Stimulated activated CD8-positive, alpha-beta memory T cell treated with anti-CD3 and anti-CD28 coated beads, Interleukin-4, amount 100 ng/mL, for 24 hours (primary cell): ENCODE data around the gene ANGPTL8.

Experiments
- DNase-seq: peaks from one replicate; pipeline ENCODE4 v3.0.0-alpha.2; 2020; ENCODE audit warnings: low read depth

ANGPTL8 gene

DNA sequence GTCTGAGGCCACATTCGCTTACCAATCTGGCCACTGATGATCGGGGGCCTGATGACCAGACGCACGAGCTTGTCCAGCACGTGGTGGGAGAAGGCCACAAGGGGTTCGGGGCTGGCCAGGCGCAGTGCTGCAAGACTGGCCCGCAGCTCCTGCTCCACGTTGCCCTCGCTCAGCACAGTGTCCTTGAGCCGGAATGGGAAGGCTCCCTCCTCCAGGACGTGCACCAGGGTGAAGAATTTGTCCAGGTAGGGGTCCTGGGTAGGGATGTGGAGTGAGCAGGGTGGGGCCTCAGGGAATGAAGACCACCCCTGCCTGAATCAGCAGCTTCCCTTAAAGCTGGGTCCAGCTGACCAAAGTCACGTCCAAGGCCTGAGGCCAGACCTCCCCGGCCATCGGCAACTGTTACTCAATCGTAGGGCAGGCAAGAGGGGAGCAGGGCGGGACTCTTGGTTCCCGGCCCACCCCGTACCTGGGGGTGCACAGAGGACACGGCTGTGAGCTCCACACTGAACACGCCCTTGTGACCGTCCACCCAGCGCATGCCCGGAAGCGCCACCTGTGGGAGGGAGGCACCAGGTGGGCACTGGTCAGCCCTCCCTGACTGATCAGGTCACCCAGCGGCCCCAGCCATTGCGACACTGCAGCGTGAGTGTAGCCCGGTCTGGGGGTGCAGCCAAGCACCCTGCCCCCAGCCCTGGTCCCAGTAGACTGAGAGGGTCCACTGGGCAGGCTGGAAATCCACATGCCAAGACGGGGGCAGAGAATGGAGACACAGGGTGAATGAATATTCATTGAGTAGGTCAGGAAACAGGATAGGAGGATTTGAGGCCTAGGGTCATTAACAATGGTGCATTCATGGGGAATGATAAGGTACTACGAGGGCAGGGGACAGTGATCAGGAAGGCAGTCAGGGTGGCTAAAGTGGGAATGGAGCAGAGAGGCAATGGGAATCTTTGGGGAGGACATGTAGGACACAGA lies 2.8 kb upstream of the ANGPTL8 start:
- no peak for DNase-seq

DNA sequence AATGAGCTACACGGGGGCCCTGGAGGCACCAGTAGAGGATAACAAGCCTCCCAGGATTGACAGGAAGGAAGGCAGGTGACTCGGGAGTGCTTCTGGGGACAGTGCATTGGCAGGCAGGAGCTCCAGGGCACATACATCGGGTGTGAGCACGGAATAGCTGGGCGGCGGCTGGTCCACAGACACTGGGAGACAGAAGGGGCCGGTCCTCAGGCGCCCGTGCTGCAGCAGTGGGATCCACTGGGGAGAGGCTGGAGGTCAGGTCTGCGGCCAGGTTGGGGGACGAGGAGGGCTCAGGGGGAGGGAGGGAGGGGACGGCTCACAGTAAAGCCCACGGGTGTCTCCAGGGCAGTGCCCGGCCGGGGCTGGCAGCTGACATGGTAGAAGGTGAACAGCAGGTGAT lies 2.1 kb upstream of the ANGPTL8 start:
- no peak for DNase-seq

DNA sequence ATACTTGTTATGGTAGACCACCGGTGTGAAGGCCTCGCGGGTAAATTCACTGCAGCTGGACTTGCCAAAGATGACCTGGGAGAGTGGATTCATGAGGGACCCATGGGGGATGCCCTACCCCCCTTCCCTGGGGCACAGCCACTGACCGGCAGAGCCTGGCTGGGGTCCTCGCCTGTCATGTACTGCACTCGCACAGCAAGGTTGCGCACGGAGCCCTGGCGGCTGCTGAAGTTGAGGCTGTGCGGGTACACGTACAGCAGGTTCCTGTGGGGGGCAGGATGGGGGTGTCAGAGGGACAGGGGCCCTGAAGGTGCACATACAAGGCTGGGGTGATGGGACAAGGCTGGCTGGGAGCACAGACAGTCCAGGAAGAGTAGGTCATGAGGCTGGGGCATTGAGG lies 1.4 kb upstream of the ANGPTL8 start:
- DNase-seq = no peak

DNA sequence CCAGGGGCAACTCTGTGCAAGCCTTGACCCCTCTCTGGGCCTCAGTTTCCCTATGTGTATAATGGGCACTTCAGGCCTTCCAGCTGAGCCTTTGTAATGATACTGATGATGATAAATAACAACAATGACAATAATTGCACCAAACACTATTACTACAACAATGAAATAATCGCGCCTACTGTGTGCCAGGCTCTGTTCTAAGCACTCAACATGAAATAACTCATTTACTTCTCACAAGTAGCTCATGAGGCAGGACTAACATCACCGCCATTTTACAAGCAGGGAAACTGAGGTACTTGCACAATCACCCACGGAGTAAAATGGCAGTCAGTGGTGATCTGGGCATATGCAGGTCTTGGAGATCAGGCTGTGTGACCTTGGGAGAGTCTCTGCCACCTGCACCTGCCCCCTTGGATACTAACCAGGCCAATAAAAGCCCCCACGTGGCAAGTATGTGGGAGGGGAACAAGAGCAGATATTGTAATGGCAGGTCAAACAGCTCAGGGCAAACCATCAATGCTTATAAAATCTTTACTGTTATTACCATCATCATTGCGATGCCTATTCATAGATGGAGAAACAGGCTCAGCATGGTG lies 540 bp upstream of the ANGPTL8 start:
- DNase-seq = no peak

DNA sequence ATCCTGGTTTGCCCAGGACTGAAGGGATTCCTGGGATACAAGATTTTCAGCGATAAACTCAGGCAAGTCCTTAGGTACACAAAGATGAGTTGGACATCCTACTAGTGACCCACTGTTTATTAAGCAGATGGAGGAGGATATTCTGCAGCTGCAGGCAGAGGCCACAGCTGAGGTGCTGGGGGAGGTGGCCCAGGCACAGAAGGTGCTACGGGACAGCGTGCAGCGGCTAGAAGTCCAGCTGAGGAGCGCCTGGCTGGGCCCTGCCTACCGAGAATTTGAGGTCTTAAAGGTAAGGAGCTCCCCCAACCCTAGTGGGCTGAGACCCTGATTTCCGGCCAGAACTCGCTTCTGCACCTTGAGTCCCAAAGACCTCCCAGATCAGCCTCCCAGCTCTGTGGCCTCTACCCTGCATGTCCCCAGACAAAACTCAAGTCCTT lies 607 bp downstream of the ANGPTL8 start:
- DNase-seq = no peak

DNA sequence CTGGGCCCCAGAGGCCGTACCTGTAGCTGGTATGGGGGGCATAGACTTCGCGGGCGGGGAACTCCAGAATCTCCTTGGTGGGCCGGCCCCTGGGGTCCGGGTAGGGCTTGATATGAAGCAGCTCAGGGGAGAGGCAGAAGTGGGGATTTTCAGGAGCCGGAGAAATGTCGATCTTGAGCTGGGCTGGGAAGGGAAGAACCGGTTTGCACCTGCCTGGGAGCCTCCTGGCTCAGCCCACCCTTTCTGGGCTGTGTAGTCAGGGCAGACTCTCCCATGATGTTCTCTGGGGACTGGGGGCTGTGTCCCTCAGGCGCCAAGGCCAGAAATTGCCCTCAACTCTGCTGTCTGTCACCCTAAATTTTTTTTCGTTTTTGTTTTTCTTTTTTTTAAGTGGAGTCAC lies 2.6 kb downstream of the ANGPTL8 start:
- DNase-seq = no peak

DNA sequence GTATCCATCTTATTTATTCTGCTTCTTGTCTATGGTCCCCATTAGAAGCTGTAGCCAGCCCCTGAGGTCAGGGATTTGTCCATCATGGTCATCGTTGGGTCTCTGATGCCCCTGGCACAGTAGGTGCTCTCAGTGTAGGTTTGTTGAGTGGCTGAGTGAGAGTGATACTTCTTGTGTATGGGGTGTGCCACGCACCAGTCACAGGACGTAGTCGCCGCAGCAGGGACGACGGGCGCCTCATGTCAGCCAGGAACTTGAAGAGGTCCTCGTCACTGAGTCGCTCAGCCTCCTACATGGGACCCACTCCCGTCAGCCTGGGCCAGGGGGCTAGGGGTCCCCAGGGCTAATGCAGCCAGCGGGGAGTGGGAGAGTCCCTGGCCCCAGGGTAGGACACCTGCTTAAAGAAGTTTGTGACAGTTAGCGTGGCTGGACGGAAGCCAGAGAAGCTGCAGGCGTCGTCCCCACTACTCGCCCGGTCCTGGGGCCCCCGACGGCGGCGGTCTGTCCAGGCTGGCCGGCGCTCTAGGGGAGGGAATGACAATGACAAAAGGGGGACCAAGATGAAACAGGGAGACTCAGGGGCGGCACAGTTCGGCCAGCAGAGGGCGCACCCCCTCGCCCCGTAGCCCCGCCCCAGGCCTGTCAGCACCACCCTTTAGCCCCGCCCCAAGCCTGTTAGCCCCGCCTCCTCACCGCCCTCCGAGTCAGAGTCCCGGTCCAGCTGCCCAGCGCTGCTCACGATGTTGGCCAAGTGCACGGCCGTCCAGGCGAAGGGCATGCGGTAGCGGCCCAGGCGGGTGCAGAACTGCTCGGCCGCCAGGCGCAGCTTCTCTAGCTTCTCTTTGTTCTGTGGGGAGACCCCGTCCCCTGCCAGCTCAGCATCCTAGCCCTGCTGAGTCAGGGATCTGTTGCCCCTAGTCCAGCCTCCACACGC lies 3.7 kb downstream of the ANGPTL8 start:
- peak; percentile 84 for DNase-seq

DNA sequence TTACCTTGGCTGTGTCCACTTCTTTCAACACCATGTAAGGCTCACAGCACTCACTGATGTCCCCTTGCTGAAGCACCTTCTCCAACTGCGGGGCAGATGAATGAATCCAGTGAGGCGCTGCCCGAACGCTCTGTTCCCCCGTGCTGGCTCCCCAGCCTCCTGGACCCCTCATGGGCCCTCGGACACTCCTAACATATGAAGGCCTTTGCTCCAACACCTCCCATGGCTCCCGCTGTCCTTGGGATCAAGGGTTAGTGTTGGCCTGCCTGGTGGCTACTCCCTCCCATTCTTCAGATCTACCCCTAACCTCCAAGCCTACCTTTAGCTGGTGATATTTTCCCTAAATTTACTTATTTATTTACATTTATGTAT lies 4.4 kb downstream of the ANGPTL8 start:
- DNase-seq = no peak

DNA sequence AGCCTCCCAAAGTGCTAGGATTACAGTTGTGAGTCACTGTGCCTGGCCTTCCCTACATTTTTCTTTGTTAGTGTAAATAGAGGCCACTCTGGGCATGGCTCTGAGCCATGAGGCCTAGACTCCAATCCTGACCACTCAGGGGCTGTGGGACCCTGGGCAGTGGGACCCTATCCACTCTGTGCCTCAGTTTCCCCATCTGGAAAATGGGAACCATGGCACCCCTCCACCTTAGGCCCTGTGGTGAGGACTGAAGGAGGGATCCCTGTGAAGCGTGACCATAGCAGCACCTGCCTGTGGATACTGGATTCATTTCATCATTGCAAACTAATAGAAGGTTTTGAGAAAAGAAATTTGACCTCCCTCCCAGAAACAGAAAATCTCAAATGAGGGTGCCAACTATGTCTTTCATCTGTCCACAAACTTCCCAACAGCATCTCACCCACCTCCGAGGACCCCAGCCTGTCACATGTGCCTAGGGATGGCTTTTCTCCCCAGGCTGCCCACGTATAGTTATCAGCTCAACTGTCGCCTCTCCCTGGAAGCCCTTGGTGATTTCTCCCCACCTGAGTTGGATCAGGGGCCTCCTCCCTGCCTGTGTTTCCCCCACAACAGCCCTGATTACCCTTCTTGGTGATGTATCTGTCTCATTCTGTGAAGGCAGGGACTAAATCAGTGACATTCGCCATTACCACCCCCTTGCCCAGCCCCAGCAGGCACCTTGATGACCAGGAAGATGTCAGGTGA lies 5.6 kb downstream of the ANGPTL8 start:
- no peak for DNase-seq

DNA sequence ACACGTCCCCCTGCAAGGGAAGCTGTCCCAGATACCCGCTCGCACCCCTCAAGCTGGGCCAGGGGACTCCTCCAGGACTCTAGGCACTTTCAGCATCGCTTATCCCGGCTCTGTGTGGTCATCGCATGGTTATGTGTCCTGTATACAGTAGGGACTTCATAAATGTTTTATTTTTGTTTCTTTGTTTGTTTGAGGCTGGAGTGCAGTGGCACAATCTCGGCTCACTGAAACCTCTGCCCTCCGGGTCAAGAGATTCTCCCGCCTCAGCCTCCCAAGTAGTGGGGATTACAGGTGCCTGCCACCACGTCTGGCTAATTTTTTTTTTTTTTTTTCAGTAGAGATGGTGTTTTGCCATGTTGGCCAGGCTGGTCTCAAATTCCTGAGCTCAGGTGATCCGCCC lies 7.5 kb downstream of the ANGPTL8 start:
- no peak for DNase-seq

DNA sequence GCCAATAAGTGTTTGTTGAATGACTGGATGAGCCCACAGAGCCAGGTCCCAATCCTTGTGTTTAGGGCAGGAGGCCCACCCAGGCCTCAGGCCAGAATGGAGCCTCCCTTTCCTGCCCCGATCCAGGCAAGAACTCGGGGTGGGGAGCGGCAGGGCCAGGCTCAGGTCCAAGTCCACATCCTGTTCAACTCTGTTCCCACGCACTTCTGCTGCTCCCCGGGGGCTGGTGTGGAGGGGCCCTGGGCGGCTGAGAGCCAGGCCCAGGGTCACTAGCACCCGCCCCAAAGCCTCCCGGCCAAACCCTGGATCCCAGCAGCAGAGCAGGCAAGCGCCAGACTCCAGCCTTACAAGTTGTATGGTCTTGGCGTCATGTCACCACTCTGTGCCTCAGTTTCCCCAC lies 8.0 kb downstream of the ANGPTL8 start:
- DNase-seq = no peak

DNA sequence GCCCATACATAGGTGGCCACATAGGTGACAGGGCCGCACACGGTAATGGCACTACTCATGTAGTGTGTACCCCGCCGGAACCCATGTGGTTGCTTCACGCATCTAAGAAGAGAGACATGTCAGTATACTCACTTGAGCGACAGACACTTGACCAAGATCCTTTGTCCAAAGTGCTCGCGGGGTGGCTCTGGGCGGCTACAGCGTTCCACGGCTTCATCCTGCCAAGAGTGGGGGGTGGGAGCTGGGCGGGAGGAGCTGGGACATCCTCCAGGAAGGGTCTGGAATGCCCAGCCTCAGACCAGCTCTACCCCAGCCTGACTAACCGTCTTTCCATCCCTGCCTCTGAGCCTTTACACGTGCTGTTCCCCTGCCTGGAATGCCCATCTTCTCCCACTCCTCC lies 8.5 kb downstream of the ANGPTL8 start:
- no peak for DNase-seq

DNA sequence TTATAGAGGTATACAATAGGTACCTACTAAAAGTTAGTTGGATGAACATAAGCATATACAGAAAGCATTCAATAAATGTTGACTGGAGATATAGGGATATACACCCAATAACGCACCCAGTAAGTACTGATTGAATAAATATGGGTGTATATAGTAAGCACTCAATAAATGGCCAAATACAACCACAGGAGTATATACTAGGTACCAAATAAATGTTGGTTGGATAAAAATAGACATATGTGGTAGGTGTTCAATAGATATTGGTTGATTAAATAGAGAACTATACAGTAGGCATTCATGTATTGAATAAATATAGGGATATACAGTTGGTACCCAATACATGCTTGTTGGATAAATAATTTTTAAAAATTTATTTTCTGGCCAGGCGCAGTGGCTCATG lies 9.4 kb downstream of the ANGPTL8 start:
- no peak for DNase-seq

DNA sequence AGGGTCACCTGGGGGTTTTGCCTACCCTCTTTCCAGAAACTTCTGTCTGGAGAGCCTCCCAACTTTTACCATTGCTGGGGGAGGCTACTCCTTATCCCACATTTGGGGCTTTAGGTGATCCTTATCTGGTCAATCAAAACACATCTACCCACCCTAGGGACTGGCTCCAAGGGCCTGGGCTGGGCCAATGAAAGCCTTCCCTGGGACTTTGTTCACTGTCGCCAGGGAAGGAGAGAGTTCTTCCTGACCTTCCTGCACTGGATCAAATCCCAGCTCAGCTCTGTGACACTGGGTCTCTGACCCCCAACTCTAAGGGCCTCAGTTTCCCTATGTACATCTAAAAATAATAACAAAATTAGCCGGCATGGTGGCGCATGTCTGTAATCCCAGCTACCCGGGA lies 11.8 kb downstream of the ANGPTL8 start:
- no peak for DNase-seq

DNA sequence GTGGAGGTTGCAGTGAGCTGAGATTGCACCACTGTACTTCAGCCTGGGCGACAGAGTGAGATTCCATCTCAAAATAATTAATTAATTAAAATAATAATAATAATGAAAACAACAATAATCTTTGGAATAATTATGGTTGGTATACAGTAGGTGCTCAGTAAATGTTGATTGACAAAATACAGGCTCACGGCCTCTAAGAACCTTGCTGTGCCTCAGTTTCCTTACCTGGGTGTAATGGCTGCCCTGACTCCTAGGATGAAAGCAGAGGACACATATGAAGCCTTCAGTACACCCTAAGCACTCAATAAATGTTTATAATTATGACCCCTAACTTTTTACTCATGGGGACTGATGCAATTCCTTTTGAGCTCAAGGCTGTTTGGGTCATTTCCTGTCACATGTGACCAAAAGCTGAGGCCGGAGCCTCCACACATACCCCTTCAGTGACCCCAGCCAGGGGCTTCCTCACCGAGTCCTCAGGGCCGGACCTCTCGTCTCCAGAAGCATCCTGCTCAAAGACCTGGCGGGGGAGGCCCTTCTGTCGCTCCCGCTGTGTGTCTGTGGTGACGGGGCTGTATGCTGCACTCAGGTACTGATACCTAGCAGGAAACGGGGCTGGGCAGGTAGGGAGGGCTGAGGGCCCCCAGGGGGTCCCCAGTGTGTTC lies 12.4 kb downstream of the ANGPTL8 start:
- DNase-seq = no peak

DNA sequence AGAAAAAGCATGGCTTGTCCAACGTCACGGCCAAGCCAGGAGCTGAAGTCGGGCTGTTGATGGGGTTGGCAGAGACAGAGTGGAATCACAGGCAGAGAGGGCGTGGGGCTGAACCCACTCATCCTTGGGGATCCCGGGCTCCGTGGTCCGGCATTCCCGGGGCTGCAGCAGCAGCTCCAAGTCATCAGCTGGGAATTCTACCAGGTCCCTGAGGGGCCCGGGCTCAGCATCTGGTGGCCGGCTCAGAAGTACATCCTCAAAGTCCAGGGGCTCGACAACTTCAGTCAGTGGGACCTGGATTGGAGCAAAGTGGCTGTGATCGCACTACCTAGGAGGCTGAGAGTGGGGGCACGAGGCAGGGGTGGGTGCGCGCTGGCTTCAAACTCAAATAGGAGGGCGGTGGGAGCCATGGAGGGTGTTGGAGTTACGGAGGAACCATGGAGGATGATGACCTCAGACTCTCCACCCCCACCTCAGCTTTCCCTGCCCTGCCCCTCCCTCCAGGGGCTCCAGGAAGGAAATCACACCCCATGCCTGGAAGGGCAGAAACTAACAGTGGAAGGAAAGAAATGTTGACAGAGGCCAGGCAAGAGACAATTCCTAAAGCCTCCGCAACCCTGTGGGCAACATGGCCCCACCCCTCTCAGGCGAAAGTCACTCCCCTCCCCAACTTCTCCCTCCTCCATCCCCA lies 13.4 kb downstream of the ANGPTL8 start:
- DNase-seq = no peak

DNA sequence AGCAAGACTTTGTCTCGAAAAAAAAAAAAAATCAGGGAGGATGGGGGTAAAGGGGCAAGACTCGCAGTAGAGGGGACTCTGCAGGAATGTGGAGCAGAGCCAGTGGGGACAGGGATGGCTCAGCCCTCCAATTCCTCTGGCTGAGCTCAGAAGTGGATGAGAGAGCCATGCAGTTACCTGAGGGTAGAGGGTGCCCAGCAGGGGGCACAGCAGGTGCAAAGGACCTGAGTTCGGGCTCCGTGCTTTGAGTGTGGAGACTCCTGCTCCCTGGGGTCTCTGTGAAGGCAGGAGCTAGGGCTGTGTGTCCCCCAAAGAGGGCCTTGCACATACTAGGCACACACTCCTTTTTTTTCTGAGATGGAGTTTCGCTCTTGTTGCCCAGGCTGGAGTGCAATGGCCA lies 15.2 kb downstream of the ANGPTL8 start:
- no peak for DNase-seq

DNA sequence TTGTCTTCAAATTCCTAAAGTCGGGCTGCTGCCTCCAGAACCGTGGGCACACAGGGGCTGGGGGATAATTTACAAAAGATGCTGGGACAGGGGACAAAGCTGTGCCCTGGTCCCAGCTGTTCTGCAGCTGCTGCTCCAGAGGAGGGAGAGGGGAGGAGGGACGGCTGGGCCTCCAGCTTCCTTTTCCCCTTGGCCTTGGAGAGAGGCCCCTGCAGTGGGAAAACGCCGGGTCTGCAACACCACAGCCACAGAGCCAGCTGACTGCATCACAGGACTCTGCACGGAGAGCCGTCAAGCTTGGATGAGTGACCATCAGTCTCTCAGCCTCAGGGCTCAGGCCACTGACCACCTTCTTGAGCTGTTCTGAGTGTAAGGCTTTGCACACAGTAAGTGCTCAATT lies 16.8 kb downstream of the ANGPTL8 start:
- no peak for DNase-seq

DNA sequence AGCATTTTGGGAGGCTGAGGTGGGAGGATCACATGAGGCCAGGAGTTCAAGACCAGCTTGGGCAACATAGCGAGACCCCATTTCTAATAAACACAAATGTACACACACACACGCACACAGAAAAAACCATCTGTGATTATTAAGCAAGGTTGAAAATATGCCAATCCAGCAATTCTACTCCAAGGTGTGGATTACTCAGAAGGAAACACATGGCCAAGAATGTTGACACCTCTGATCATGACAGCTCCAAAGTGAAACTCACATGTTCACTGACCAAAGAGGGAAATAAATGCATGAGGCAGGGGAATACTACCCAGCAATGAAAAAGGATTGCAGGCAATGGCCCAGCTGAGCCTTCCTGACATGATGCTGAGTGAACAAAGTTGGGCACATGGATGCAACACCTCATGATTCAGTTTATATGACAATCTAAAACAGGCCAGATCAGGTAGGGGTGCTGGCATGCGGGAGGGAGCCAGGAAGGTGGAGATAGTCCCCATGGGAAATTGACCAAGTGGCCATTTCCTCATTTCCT lies 18.5 kb downstream of the ANGPTL8 start:
- DNase-seq = no peak

DNA sequence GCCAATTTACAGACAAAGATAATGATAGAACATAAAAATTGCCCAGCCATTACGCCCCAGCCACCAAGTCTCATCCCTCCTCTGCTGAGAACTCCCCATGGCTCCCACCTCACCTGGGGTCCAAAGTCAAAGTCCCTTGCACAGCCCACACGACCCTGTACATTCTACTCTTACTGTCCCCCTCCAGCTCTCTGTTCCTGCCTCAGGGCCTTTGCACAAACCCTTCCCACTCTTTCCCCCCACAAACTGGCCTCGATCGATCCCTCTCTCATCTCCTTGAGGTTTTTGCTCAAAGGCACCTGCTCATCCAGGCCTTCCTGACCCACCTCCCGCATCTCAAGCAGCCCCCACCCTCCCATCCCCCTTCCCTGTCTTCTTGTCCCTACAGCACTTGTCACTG lies 21.6 kb downstream of the ANGPTL8 start:
- no peak for DNase-seq
